IMR-90 (cell line): ENCODE results near the gene HNRNPL. TPM values are rescaled to one million over a fixed set of nuclear protein-coding genes. Genes with fewer than 3 reads are reported as not detected.
A peak's percentile ranks its signal among the peaks of the same experiment; 100 is the strongest.

Source experiments
- ATAC-seq: fragments of 200-7000 bp; cut with Tn5 transposase; 2 replicates; pipeline ENCODE4 v1.9.1; 2020; ENCODE audit warnings: low read depth, mild to moderate bottlenecking, moderate library complexity
- BruUV-seq: library from RNA; stranded (reverse); fragments of 400-500 nt; replicated peaks from 2 replicates; lab custom pipeline; 2021; lab: Mats Ljungman, UMichigan
- CTCF ChIA-PET: fragments of 300-600 bp; formaldehyde crosslinking; extraction: SDS; loops from one replicate; lab custom pipeline; 2021; ENCODE audit warnings: antibody characterized with exemption; lab: Yijun Ruan, JAX
- POLR2A ChIA-PET: fragments of 300-600 bp; sonication (Branson Sonifier 250); formaldehyde crosslinking; loops from one replicate; lab custom pipeline; 2022; ENCODE audit warnings: antibody characterized with exemption; ENCODE audit not compliant: unreplicated experiment; lab: Charles Lee
- DNase-seq: peaks from one replicate; pipeline ENCODE4 v3.0.0; 2013
- H2AFZ ChIP-seq: replicated peaks from 2 replicates; pipeline ENCODE3; 2013; ENCODE audit warnings: low read length, mild to moderate bottlenecking; ENCODE audit not compliant: poor library complexity
- H2AK5ac ChIP-seq: 2 replicates; pipeline ENCODE4 v1.6.1; 2013; ENCODE audit warnings: low read depth, low read length, inconsistent platforms
- H2AK9ac ChIP-seq: replicated peaks from 2 replicates; pipeline ENCODE3; 2013; ENCODE audit warnings: mild to moderate bottlenecking, low read depth, low read length, moderate library complexity; ENCODE audit not compliant: poor library complexity
- H2BK120ac ChIP-seq: 2 replicates; pipeline ENCODE4 v1.6.1; 2013; ENCODE audit warnings: low read depth, low read length, inconsistent platforms
- H2BK15ac ChIP-seq: 3 replicates; pipeline ENCODE4 v1.6.1; 2013; ENCODE audit warnings: low read depth, low read length, inconsistent platforms
- H2BK20ac ChIP-seq: 2 replicates; pipeline ENCODE4 v1.6.1; 2013; ENCODE audit warnings: low read depth, mild to moderate bottlenecking, inconsistent platforms, low read length, moderate library complexity
- H2BK5ac ChIP-seq: 2 replicates; pipeline ENCODE4 v1.6.1; 2013; ENCODE audit warnings: mild to moderate bottlenecking, low read depth, low read length, inconsistent platforms; ENCODE audit not compliant: poor library complexity, severe bottlenecking
- H3K14ac ChIP-seq: replicated peaks from 2 replicates; pipeline ENCODE4 v1.6.1; 2013; ENCODE audit warnings: low read depth, low read length, inconsistent platforms
- H3K18ac ChIP-seq: 2 replicates; pipeline ENCODE4 v1.6.1; 2013; ENCODE audit warnings: low read depth, low read length, control low read depth
- H3K23ac ChIP-seq: 2 replicates; pipeline ENCODE4 v1.6.1; 2013; ENCODE audit warnings: low read depth, low read length, inconsistent platforms
- H3K27ac ChIP-seq: 2 replicates; pipeline ENCODE4 v1.5.1; 2013; ENCODE audit warnings: mild to moderate bottlenecking, control low read depth, low read length; ENCODE audit not compliant: insufficient read depth
- H3K27me3 ChIP-seq: 2 replicates; pipeline ENCODE4 v1.6.1; 2013; ENCODE audit warnings: low read length; ENCODE audit not compliant: control insufficient read depth, insufficient read depth
- H3K36me3 ChIP-seq: 2 replicates; pipeline ENCODE4 v1.6.1; 2013; ENCODE audit warnings: low read length, mixed read lengths; ENCODE audit not compliant: control insufficient read depth, insufficient read depth
- H3K4ac ChIP-seq: 2 replicates; pipeline ENCODE4 v1.6.1; 2013; ENCODE audit warnings: low read depth, low read length, inconsistent platforms
- H3K4me1 ChIP-seq: 2 replicates; pipeline ENCODE4 v1.6.1; 2013; ENCODE audit warnings: low read length, mixed read lengths; ENCODE audit not compliant: control insufficient read depth, insufficient read depth
- H3K4me2 ChIP-seq: 2 replicates; pipeline ENCODE4 v1.6.1; 2013; ENCODE audit warnings: low read depth, mild to moderate bottlenecking, control low read depth, low read length, moderate library complexity
- H3K4me3 ChIP-seq: 2 replicates; pipeline ENCODE4 v1.5.1; 2013; ENCODE audit warnings: low read depth, mild to moderate bottlenecking, control low read depth, low read length, moderate library complexity; ENCODE audit not compliant: insufficient read depth
- H3K56ac ChIP-seq: 2 replicates; pipeline ENCODE4 v1.6.1; 2013; ENCODE audit warnings: low read length, inconsistent platforms; ENCODE audit not compliant: insufficient read depth; ENCODE audit errors: extremely low read depth
- H3K79me1 ChIP-seq, 2 experiments: 2 replicates each; pipeline ENCODE4 v1.6.1; 2013; ENCODE audit warnings: low read length in 2 of 2, inconsistent platforms in 1 of 2, low read depth in 1 of 2
- H3K9ac ChIP-seq: 2 replicates; pipeline ENCODE4 v1.6.1; 2013; ENCODE audit warnings: low read depth, low read length, control low read depth
- H3K9me1 ChIP-seq: 2 replicates; pipeline ENCODE4 v1.6.1; 2013; ENCODE audit warnings: low read length, inconsistent platforms; ENCODE audit not compliant: insufficient read depth
- H3K9me3 ChIP-seq: 2 replicates; pipeline ENCODE4 v1.6.1; 2013; ENCODE audit warnings: low read length; ENCODE audit not compliant: control insufficient read depth, insufficient read depth
- H4K20me1 ChIP-seq: 2 replicates; pipeline ENCODE4 v1.6.1; 2013; ENCODE audit warnings: low read length, inconsistent platforms; ENCODE audit not compliant: insufficient read depth
- H4K5ac ChIP-seq: 2 replicates; pipeline ENCODE4 v1.6.1; 2013; ENCODE audit warnings: mild to moderate bottlenecking, low read depth, low read length, control low read depth
- H4K8ac ChIP-seq, 2 experiments: 2 replicates each; pipeline ENCODE4 v1.6.1; 2013; ENCODE audit warnings: low read depth in 2 of 2, low read length in 2 of 2, control low read depth in 1 of 2, inconsistent platforms in 1 of 2
- H4K91ac ChIP-seq: 2 replicates; pipeline ENCODE4 v1.6.1; 2013; ENCODE audit warnings: low read depth, low read length, inconsistent platforms; ENCODE audit not compliant: insufficient read depth
- BHLHE40 ChIP-seq: fragments of 150-350 bp; IDR thresholded peaks from 2 replicates; pipeline ENCODE4 v1.6.1; 2016; ENCODE audit warnings: mild to moderate bottlenecking, low read depth, low read length
- FOS ChIP-seq: fragments of 150-350 bp; IDR thresholded peaks from 2 replicates; pipeline ENCODE4 v1.6.1; 2016; ENCODE audit warnings: low read depth, low read length
- MAFK ChIP-seq: IDR thresholded peaks from 2 replicates; pipeline ENCODE4 v1.6.1; 2012; ENCODE audit warnings: low read depth, low read length, improper control_type of control experiment
- MAZ ChIP-seq: IDR thresholded peaks from 2 replicates; pipeline ENCODE4 v1.6.1; 2012; ENCODE audit warnings: low read depth, mild to moderate bottlenecking, low read length, improper control_type of control experiment, moderate library complexity, borderline replicate concordance
- POLR2A ChIP-seq: IDR thresholded peaks from 2 replicates; pipeline ENCODE4 v1.6.1; 2012; ENCODE audit warnings: mild to moderate bottlenecking, low read depth, low read length
- RAD21 ChIP-seq: IDR thresholded peaks from 2 replicates; pipeline ENCODE4 v1.6.1; 2012; ENCODE audit warnings: low read length, improper control_type of control experiment
- RFX5 ChIP-seq: IDR thresholded peaks from 2 replicates; pipeline ENCODE4 v1.8.0; 2012; ENCODE audit warnings: low read depth, mild to moderate bottlenecking, low read length, moderate library complexity
- SMC3 ChIP-seq: fragments of 150-350 bp; IDR thresholded peaks from 2 replicates; pipeline ENCODE4 v1.6.1; 2016; ENCODE audit warnings: low read depth, mild to moderate bottlenecking, antibody characterized with exemption, low read length, moderate library complexity
- WGBS, 2 experiments: methylation state at CpG; one replicate each; pipeline versions ENCODE4 v1.1.5 to v1.1.7; 2013; ENCODE audit warnings: missing lambda C conversion rate in 2 of 2; ENCODE audit not compliant: insufficient read length in 1 of 2; ENCODE audit errors: extremely low coverage in 2 of 2; 5-methylcytosine and 5-hydroxymethylcytosine counted together
- dilution Hi-C: fragments of 300-500 bp; cut with HindIII; formaldehyde crosslinking; loops from one replicate; pipeline ENCODE4 v1.14.3; 2018; ENCODE audit warnings: low sequenced_read_pairs; ENCODE audit not compliant: unreplicated experiment
- in situ Hi-C: fragments of 300-500 bp; cut with MboI; formaldehyde crosslinking; loops from 3 replicates; pipeline ENCODE4 v1.14.3; 2019; ENCODE audit warnings: low sequenced_read_pairs, inconsistent platforms, mixed read lengths
- intact Hi-C: fragments of 100-400 bp; cut with micrococcal nuclease; formaldehyde crosslinking; loops from 2 replicates; pipeline ENCODE4 v1.10.0; 2022
- polyA plus RNA-seq, 3 experiments: library from polyadenylated mRNA; depleted of rRNA; stranded (reverse); fragments of >200 nt; gene quantifications; 2 replicates each; pipeline ENCODE4 v1.2.3, GENCODE V29; 2012; ENCODE audit warnings: low replicate concordance in 1 of 3
- total RNA-seq: library from RNA; depleted of rRNA; stranded (reverse); fragments of >200 nt; gene quantifications from 2 replicates; pipeline ENCODE4 v1.2.3, GENCODE V29; 2012
- TF ChIP-seq, protein P1 (sequence below): fragments of 150-350 bp; IDR thresholded peaks from 2 replicates; pipeline ENCODE4 v1.6.1; 2016; ENCODE audit warnings: low read depth, mild to moderate bottlenecking, low read length, moderate library complexity, borderline replicate concordance
- TF ChIP-seq, protein P2 (sequence below): conservative IDR thresholded peaks from 2 replicates; pipeline ENCODE4 v1.5.1; 2012; ENCODE audit warnings: mild to moderate bottlenecking, low read depth, low read length, improper control_type of control experiment
- TF ChIP-seq, protein P3 (sequence below): fragments of 150-350 bp; IDR thresholded peaks from 2 replicates; pipeline ENCODE4 v1.6.1; 2017; ENCODE audit warnings: mild to moderate bottlenecking, antibody characterized with exemption, low read length, low read depth

HNRNPL gene
- total and polyA plus RNA-seq, 2 of the 4 experiments (the other 2 are of a cell fraction): 277 to 429 TPM

GRCh38 chr19:38878575-38879399 lies 29.0 kb upstream of the HNRNPL start:
- H3K79me1 ChIP-seq: no peaks in the 10 kb centered on the region
- H4K8ac ChIP-seq: no peak overlapping the region
- DNase-seq (no peak), ATAC-seq (no peak)
- POLR2A ChIA-PET: no interaction called here
- H2BK5ac ChIP-seq: no peak overlapping the region
- BruUV-seq: TSS peak; percentile 70
- H4K20me1 ChIP-seq: no peaks in the 10 kb centered on the region
- H3K9ac ChIP-seq: no peak overlapping the region
- H3K4me2 ChIP-seq: no peak overlapping the region
- H3K27me3 ChIP-seq: no peaks in the 10 kb centered on the region
- in situ Hi-C loops: no loop called here
- H2BK15ac ChIP-seq: no peak overlapping the region
- TF ChIP-seq SMC3 (no peak), POLR2A (no peak), MAZ (no peak), RAD21 (no peak), RFX5 (no peak), BHLHE40 (no peak), FOS (no peak), MAFK (no peak)
- TF ChIP-seq, protein P1, sequence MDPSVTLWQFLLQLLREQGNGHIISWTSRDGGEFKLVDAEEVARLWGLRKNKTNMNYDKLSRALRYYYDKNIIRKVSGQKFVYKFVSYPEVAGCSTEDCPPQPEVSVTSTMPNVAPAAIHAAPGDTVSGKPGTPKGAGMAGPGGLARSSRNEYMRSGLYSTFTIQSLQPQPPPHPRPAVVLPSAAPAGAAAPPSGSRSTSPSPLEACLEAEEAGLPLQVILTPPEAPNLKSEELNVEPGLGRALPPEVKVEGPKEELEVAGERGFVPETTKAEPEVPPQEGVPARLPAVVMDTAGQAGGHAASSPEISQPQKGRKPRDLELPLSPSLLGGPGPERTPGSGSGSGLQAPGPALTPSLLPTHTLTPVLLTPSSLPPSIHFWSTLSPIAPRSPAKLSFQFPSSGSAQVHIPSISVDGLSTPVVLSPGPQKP: no peak
- TF ChIP-seq, protein P2, sequence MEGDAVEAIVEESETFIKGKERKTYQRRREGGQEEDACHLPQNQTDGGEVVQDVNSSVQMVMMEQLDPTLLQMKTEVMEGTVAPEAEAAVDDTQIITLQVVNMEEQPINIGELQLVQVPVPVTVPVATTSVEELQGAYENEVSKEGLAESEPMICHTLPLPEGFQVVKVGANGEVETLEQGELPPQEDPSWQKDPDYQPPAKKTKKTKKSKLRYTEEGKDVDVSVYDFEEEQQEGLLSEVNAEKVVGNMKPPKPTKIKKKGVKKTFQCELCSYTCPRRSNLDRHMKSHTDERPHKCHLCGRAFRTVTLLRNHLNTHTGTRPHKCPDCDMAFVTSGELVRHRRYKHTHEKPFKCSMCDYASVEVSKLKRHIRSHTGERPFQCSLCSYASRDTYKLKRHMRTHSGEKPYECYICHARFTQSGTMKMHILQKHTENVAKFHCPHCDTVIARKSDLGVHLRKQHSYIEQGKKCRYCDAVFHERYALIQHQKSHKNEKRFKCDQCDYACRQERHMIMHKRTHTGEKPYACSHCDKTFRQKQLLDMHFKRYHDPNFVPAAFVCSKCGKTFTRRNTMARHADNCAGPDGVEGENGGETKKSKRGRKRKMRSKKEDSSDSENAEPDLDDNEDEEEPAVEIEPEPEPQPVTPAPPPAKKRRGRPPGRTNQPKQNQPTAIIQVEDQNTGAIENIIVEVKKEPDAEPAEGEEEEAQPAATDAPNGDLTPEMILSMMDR: no peak
- TF ChIP-seq, protein P3, sequence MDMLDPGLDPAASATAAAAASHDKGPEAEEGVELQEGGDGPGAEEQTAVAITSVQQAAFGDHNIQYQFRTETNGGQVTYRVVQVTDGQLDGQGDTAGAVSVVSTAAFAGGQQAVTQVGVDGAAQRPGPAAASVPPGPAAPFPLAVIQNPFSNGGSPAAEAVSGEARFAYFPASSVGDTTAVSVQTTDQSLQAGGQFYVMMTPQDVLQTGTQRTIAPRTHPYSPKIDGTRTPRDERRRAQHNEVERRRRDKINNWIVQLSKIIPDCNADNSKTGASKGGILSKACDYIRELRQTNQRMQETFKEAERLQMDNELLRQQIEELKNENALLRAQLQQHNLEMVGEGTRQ: no peak
- peaks cover 16% of the 10 kb centered on the region for H3K36me3 ChIP-seq
- no peaks in the 10 kb centered on the region for H3K9me1 ChIP-seq
- no peak overlapping the region for H3K27ac ChIP-seq
- H2AFZ ChIP-seq: no peak overlapping the region
- H3K56ac ChIP-seq: no peak overlapping the region
- H2BK120ac ChIP-seq: no peak overlapping the region
- H4K91ac ChIP-seq: no peak overlapping the region
- no peak overlapping the region for H3K4ac ChIP-seq
- no peak overlapping the region for H3K18ac ChIP-seq
- 88% methylated on average over 6 of the region's 16 CpGs; no CpG with 5 or more reads in 1 of the 2 experiments for WGBS, 2 experiments
- no peak overlapping the region for H4K5ac ChIP-seq
- H3K9me3 ChIP-seq: no peaks in the 10 kb centered on the region
- peak overlapping the region; percentile 84 for H2AK9ac ChIP-seq
- CTCF ChIA-PET: no interaction called here
- intact Hi-C loops: no loop called here
- no peak overlapping the region for H2BK20ac ChIP-seq
- H3K4me3 ChIP-seq: no peak overlapping the region
- no peak overlapping the region for H3K23ac ChIP-seq
- dilution Hi-C loops: no loop called here
- no peak overlapping the region for H2AK5ac ChIP-seq
- no peaks in the 10 kb centered on the region for H3K4me1 ChIP-seq
- no peak overlapping the region for H3K14ac ChIP-seq
